GM18868 (cell line): ENCODE results near the gene PRR14L.
"Not testable (repeated sequence)": the region's sequence is repeated elsewhere in the genome, so short reads cannot be mapped to it uniquely, and the experiment has no call there.

Experiments
- ATAC-seq: cut with Tn5 transposase; IDR thresholded peaks from one replicate; pipeline ENCODE4 v1.9.1; 2021; ENCODE audit warnings: mild to moderate bottlenecking, moderate library complexity; ENCODE audit not compliant: unreplicated experiment

PRR14L gene

DNA sequence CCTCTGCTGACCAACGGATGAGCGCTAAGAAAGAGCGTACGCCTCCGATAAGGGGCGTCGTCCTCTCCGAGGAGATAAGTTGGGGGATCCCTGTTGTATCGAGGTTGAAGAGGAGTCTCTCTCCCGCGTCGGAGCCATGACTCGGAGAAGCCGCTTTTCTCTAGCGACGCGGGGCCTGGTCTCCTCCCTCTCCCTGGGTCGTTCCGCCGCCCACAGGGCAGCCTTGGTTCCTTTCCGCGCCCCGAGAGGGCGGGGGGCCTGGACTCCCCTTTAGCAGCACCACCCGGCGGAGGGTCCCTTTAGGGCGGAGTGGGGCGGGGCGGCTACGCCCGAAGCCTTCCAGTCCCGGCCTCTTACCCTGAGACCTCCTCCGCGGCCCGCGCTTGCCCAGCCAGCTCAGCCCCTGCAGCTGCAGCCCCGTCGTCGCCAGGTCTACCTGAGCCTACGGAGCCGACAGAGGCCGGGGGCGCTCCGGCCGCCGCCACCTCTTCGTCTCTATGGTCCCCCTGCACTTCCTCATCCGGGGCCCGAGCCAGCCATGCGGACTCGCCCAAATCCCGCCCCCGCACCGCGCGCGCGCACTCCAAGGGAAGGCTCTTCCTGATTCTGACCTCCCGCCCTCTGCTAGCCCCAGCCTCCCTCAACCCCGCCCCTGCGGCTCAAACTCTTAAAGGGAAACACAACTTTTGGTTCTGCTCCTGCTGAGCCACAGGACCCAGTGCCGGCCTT, at the start of gene PRR14L:
Gene PRR14L, minus strand, starts transcription at position 497 of the 729 bp plus-strand sequence. CDS start 11,272 bp downstream, outside the sequence.
- peak; percentile 66 for ATAC-seq

DNA sequence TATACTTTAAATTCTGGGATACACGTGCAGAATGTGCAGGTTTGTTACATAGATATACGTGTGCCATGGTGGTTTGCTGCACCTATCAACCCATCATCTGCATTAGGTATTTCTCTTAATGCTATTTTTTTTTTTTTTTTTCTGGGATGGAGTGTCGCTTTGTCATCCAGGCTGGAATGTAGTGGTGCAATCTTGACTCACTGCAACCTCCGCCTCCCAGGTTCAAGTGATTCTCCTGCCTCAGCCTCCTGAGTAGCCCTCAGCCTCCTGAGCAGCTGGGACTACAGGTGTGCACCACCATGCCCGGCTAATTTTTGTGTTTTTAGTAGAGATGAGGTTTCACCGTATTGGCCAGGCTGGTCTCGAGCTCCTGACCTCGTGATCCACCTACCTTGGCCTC, 49.4 kb upstream of the PRR14L start:
- not testable (repeated sequence) for ATAC-seq

DNA sequence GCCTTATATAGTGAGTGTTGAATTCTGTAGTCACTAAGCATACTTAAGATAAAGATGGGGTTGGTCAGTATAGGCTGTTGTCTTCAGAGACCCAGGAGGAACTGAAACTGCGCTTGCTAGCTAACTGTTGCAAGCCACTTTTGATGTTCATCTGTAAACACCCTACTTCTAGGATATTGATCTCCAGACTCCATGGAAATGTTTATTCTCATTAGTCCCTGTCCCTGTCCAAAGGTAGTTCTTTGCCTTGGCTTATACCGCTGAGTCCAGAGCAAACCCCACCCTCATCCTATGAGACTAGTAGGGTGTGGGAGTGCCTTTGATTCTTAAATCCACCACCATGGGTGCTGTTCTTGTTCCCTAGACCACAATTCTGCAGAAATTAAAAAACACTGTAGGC, 40.3 kb upstream of the PRR14L start:
- ATAC-seq, result no peak

DNA sequence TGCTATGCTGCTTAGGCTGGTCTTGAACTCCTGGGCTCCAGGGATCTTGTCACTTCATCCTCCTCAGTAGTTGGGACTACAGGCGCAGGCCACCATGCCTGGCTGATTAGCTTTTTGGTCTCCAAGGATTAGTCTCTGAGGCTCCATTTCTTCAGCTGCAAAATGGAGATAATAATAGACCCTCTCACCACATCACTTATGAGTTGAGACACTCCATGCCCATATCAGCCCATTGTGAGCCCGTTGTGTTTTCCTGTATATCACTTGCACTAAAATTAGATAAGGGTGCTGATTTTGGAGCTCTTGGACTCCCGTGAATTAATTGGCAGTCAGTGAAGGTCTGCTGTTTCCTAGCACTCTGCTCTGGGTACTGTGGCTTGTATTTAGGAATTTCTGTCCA, 39.9 kb upstream of the PRR14L start:
- ATAC-seq, result no peak

DNA sequence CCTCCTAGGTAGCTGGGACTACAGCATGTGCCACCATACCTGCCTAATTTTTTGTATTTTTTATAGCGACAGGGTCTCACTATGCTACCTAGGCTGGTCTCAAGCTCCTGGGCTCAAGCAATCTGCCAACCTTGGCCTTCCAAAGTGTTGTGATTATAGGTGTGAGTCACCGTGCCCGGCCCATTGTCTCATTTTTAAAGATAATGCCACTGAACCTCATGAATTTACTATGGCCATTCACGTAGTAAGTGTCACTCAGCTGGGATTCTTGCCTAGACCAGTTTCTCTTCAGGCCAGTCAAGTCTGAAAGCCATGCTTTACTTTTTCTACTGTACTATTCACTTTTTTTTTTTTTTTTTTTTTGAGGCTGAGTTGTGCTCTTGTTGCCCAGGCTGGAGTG, 26.3 kb upstream of the PRR14L start:
- no peak for ATAC-seq

DNA sequence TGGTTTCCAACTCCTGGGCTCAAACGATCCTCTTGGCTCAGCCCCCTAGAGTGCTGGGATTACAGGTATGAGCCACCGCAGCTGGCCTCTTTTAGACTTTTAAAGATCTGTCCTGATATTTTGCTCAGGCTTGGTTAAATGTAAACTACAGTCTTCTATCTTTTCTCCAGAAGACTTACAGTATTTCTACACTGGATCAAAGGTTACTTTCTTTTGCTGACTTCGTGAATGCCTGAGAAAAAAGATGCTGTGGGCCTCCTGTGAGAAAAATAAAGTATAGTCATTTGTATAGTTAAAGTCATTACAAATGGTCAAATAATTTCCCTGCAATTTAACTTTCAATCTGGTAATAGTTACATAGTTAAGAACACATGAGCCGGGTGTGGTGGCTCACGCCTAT, 23.5 kb upstream of the PRR14L start:
- ATAC-seq, result no peak

DNA sequence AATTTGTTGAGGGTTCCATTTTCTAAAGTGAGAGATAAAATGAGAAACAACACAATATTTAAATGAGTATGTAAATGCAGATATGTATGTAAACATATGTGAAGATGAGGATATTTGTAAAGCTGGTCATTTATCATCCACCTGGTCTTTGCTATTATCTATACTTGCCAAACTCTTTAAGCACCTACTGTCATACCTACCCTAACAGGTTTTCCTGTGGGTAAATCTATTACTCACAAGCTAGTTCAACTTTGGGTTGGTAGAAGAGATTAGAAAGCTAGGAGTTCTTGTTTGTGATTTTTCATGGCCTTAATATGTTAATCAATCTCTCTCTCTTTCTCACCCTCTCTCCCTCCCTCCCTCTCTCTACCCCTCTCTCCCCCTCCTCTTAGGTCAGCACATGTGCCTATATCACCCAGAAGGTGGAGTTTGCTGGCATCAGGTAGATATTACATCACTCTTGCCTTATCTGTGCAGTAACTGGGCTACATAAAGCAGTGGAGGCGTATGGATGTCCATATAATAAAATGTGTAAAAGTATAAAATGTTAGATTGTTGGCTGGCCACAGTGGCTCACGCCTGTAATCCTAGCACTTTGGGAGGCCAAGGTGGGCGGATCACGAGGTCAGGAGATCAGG, 18.6 kb upstream of the PRR14L start:
- ATAC-seq, result no peak

DNA sequence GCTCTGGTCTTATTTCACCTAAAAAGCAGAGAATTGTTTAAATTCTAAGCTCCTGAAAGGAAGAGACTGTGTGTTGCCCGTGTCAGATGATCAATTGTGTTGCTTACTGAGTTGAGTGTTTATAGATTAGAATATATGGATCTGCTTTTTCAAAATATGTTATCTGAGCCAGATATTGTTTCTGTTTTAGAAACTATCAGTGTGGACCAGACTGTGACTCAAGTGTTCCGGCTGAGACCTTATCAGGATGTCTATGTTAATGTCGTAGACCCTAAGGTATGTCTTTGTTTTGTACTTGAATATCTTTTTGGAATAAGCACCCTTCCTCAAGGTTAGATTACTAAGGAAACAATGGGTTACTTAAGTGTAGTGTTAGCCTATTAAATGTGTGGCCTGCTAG, 14.9 kb upstream of the PRR14L start:
- no peak for ATAC-seq

DNA sequence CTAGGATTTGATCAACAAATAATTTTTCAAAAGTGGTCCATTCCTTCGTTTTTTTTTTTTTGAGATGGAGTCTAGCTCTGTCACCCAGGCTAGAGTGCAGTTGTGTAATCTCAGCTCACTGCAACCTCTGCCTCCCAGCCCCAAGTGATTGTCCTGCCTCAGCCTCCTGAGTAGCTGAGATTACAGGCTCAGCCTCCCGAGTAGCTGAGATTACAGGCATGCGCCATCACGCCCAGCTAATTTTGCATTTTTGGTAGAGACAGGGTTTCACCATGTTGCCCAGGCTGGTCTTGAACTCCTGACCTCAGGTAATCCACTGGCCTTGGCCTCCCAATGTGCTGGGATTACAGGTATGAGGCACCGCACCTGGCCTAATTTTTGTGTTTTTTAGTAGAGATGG, 8.9 kb upstream of the PRR14L start:
- not testable (repeated sequence) for ATAC-seq

DNA sequence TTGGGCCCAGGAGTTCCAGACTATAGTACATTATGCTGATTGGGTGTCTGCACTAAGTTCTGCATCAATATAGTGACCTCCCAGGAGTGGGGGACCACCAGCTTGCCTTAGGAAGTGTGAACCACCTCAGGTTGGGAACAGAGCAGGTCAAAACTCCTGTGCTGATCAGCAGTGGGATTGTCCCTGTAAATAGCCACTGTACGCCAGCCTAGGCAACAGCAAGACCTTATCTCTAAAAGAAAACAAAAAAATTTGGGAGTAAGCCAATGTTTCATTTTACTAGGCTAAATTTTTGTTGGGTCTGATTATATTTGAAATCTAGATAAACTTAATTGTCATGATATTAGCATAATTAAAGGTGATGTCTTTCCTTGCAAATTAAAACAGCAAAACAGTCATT, 7.3 kb upstream of the PRR14L start:
- ATAC-seq, result no peak

DNA sequence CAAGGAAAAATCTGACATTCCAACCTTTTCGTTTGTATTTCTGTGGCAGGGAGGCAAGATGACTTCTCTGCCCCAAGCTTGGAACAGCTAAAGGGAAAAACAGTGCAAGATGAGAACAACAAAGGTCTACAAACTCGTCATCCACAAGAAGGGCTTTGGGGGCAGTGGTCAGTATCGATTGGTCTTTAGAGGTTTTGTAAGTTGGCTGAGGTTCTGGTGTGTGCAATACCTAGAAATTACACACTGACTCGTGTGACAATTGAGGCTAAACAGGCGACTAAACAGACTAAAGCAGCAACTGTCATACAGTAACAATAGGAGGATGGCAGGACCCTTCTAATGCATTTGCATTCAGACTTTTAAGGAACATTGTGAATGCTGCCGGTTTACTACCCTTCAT, 4.9 kb upstream of the PRR14L start:
- ATAC-seq, result no peak

DNA sequence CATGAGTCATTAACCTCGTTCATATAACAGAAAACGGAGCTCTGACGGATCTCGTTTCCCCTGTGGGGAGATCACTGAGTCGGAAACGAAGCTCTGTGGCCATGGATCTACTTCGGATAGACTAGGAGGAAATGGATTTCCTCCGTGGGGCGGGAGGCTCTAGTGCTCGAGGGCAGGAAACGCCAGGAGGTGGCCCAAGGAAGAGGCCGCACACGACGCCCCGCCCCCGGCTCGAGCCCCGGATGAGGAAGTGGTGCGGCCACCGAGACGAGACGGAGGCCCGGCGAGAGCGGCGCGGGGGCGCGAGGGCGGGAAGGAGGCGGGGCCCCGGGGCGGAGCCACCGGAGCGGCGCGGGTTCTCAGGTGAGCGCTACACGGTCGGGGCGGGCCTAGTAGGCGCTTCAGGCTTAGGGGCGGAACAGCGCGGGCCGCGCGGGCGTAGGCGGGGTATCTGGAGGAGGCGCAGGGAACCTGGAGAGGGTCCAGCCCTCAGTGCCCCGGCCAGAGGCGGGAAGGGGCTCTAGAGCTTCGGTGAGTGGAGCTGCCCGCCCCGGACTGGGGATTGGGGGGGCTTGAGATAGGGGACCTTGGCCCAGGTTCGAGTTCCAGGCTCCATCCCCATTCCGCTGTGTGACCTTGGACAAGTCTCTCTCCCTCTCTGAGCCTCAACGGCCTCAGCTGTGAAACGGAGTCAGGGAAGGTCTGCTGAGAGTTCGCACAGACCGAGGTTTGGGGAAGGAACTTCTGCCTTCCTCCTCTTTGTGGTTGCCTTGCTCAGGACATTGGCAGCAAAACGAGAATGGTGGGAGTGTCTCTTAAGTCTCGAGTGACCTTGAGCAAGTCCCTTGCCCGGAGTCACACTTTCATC, 3.9 kb upstream of the PRR14L start, which contains the start of gene DEPDC5:
Gene DEPDC5, plus strand, starts transcription at position 386 of the 868 bp plus-strand sequence. CDS start 903 bp downstream, outside the sequence.
- peak; percentile 64 for ATAC-seq

DNA sequence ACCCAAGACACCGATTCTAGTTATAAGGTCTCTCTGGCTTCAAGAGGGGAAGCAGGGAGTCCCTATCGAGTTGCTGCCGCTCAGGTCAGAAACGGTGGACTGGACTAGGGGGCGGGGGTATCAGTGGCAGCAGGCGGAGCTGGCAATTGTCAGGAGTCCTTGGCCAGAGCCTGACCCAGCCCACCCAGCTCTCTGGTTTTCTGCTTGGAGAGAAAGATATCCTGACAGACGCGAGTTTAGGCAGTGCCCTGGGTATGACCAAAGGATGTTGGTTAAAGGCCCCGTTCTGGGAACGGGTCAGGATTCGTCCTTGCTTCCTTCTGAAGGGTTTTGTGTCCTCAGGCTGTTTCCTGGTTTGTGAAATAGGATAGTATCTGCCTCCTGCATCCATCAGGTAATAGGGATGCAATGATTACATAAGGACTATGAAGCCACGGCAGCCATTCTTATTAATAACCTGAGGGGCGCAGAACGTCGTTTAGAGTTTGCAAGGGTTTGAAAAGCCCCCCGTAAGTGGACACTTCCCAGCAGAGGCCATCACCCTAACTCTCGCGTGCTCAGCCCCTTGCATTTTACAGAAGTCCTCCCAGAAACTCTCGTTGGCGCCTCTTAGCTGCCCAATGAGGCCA, 3.2 kb upstream of the PRR14L start:
- no peak for ATAC-seq

DNA sequence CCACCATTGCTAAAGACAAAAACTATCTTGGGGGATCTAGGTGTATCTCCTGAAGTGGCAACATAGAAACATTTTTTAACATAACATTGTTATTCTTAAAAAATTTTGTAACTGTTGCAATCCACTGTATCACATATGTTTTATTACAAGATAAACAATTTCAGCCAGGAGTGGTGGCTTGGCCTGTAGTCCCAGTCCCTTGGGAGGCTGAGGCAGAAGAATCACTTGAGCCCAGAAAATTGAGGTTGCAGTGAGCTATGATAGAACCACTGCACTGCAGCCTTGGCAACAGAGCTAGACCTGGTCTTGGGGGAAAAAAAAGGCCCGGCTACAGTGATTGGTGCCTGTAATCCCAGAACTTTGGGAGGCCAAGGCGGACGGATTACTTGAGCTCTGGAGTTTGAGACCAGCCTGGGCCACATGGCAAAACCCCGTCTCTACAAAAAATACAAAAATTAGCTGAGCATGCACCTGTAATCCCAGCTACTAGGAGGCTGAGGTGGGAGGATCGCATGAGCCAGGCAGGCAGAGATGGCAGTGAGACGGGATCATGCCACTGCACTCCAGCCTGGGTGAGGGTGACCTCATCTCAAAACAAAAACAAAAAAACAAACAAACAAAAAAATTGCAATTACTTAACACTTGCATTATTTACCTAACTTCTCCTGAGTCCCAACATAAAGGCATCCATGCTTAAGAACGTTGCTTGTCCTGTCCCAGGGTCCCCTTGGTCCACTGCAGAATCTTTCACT, 2.3 kb upstream of the PRR14L start:
- ATAC-seq, result no peak

DNA sequence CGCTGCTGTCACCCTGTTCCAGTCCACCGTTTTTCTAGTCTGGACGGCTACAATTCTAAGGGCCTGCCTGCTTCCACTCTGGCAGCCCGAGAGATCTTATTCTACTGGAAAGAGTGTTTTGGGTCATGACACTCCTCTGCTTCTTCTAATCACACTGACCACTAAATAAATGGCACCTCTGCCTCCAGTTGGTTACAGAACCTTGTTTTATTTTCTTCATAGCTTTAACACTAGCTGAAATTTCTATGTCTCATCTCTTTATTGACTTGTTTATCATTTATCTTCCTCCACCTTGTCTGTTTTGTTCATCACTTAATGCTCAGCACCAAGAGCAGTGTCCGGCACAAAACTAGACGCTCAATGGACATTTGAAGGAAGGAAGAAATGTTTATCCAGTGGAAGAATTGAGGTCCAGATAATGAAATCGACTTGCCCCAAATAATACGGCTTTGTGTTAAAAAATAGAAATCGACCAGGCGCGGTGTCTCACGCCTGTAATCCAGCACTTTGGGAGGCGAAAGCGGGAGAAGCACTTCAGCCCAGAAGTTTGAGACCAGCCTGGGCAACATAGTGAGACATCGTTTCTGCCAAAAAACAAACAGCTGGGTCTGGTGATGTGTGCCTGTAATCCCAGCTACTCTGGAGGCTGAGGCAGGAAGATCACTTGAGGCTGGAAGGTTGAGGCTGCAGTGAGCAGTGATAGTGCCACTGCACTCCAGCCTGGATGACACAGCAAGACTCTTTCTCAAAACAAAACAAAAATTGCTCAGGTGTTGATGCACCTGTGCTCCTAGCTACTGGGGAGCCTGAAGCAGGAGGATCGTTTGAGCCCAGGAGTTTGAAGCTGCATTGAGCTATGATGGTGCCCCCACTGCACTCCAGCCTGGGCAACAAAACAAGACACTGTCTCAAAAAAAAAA, 693 bp upstream of the PRR14L start:
- ATAC-seq, result no peak

DNA sequence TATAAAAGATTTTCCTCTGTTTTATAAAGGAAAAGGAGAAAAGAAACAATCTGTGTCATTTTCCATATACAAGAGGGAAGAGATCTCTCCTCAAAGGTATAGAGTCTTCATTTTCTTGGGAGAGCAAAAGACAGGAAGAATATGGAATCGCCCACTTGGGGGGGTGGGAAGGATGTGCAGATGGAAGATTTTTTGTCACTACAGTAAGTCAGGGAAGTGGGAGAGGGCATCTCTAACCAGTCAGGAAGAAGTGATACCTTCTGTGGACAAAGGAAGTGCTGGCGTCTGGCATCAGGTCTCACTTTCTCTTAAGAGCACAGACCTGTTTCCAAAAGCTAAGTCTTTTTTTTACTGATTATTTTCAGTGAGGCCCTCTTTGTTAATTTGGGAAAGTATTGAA, 1.4 kb downstream of the PRR14L start:
- no peak for ATAC-seq

DNA sequence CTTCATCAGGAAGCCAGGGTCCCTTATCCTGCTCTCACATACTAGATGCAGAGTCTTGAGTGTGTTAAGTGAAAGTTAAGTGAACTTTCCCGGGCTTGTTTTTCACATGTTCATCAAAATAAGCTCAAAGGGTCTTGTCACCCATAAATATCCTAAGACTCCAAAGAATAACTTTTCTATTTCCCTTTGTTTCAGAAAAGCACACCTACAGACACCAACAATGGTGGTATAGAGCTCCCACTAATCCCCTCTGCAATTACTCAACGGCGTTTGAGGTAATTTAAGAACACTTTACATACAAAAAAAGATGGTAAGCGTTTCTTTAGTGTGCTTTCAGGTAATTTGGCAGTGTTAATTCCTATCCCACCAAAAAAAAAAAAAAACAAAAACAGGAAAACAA, 2.5 kb downstream of the PRR14L start:
- ATAC-seq, result no peak

DNA sequence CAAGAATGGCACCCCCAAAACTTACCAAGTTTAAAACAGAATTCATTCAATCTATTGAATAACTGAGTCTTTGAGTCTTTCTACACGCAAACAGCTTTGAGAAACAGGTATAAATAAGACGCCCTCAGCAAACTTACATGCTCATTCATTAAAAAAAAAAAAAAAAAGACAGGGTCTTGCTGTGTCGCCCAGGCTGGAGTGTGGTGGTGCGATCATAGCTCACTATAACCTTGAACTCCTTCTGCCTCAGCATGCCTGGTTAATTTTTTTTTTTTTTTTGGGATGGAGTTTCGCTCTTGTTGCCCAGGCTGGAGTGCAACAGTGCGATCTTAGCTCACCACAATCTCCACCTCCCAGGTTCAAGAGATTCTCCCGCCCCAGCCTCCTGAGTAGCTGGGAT, 6.1 kb downstream of the PRR14L start:
- no peak for ATAC-seq

DNA sequence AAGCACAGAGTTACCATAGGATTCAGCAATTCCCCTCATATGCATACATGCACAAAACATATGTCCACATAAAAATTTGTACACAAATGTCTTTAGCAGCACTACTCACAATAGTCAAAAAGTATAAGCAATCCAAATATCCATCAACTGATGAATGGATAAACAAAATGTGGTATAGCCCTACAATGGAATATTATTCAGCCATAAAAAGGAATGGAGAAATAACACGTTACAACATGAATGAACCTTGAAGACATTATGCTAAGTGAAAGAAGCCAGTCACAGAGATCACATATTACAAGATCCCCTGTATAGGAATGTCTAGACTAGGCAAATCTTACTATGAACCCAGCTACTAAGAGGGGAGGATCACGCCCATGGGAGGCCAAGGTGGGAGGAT, 7.2 kb downstream of the PRR14L start:
- ATAC-seq, result no peak
